Mononuclear cell (primary cell): Measurements from ENCODE around the gene APBA3. TPM values are rescaled to one million over a fixed set of nuclear protein-coding genes. Genes with fewer than 3 reads are reported as not detected.

Experiments
- H3K27me3 ChIP-seq: 2 replicates; pipeline ENCODE4 v1.6.0; 2011; ENCODE audit warnings: low read length, control low read depth; ENCODE audit not compliant: insufficient read depth
- H3K4me1 ChIP-seq: 2 replicates; pipeline ENCODE4 v1.5.1; 2011; ENCODE audit warnings: mild to moderate bottlenecking, low read length, control low read depth; ENCODE audit not compliant: insufficient read depth
- H3K4me3 ChIP-seq: 2 replicates; pipeline ENCODE4 v1.5.1; 2011; ENCODE audit warnings: mild to moderate bottlenecking, low read length, moderate library complexity
- H3K9me3 ChIP-seq: 2 replicates; pipeline ENCODE4 v1.5.1; 2011; ENCODE audit warnings: low read depth, mild to moderate bottlenecking, control low read depth, low read length
- total RNA-seq: library from RNA; depleted of rRNA; stranded (reverse); fragments of >200 nt; gene quantifications from one replicate; pipeline ENCODE4 v1.2.3, GENCODE V29; 2012

The APBA3 gene
- total RNA-seq, 1 donor: 47.6 TPM

DNA sequence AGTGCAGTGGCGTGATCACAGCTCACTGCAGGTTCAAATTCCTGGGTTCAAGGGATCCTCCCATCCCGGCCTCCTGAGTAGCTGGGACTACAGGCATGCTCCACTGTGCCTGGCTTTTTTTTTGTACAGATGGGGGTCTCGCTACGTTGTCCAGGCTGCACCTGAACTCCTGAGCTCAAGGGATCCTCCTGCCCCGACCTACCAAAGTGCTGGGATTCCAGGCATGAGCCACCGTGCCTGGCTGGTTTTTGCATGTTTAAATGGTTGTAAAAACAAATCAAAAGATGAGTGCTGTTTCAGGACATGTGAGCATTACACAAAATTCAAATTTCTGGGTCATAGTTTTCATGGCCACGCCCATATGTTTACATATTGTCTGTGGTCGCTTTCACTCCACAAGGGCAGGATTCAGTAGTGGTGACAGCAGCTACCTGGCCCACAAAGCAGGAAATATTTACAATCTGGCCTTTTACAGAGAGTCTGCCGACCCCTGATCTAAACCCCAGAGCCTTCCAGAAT is 19.4 kb upstream of the APBA3 start:
- Histone ChIP-seq H3K4me3 (no peak overlapping the region), H3K27me3 (no peaks in the 10 kb centered on the region), H3K4me1 (peaks cover 5% of the 10 kb centered on the region), H3K9me3 (peaks cover 4% of the 10 kb centered on the region)

DNA sequence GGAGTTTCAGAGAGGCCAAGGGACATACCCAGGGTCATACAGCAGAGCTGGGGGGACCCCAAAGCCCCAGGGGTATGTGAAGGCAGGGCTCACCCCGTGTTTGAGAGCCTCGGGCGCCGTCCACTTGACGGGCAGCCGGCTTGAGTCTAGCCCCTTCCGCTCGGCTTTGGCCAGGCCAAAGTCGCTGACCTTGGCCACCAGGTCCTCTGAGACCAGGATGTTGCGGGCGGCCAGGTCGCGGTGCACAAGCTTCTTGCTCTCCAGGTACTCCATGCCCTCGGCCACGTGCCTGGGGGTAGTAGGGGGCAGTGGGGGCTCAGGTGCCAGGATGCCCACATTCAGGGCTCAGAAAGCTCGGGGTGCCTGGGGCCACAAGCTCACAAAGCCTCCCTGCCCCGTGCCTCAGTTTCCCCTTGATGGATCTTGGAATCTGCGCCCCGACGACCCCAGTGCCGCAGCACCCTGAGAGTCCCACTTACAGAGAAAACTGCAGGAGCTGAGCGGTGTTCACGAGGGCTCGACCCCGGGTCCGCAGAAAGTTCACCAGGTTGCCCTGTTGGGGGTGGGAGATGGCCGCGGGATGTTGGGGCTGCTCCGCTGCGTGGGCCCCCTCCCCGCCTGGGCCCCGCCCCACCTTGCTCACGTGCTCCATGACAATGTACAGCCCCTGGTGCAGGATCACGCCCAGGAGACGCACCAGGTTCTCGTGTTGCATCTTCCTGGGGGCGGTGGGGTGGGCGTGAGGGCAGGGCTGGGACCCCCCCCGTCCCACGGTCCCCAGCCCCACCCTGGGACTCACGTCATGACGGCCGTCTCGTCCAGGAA is 17.6 kb upstream of the APBA3 start:
- Histone ChIP-seq H3K9me3 (peaks cover 4% of the 10 kb centered on the region), H3K4me3 (no peak overlapping the region), H3K4me1 (no peaks in the 10 kb centered on the region), H3K27me3 (no peaks in the 10 kb centered on the region)

DNA sequence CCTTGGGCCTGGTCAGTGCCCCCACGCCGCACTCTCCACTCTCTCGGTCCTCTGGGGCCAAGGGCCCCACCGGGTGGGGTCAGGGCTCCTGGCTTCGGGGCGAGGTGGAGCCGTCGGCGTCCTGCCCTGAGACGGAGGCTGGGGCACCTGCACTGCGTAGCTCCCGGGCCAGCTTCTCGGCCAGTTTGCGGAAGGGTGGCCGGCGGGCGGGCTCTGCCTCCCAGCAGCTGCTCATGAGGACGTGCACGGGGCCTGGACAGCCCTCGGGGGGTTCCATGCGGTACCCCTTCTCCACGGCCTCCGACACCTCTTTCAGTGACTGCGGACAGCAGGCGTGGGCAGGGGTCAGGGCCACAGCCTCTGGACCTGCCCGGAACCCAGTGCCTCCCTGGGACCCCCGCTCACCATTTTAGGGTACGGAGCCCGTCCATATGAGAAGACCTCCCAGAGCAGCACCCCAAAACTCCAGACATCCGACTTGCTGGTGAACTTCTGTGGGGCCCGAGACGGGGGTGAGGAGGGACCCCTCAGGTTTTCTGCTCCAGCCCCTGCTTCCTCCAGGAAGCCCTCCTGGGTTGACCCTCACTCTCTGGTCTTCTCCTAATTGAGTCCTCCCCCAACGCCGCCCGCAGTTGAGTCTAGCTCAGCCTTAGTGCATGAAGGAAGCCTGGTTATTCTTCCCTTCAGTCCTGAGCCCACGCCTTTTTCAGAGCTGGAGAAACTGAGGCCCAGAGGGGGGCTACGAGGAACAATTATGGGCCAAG is 16.8 kb upstream of the APBA3 start:
- Histone ChIP-seq H3K27me3 (no peaks in the 10 kb centered on the region), H3K4me1 (no peaks in the 10 kb centered on the region), H3K4me3 (no peak overlapping the region), H3K9me3 (peaks cover 4% of the 10 kb centered on the region)

DNA sequence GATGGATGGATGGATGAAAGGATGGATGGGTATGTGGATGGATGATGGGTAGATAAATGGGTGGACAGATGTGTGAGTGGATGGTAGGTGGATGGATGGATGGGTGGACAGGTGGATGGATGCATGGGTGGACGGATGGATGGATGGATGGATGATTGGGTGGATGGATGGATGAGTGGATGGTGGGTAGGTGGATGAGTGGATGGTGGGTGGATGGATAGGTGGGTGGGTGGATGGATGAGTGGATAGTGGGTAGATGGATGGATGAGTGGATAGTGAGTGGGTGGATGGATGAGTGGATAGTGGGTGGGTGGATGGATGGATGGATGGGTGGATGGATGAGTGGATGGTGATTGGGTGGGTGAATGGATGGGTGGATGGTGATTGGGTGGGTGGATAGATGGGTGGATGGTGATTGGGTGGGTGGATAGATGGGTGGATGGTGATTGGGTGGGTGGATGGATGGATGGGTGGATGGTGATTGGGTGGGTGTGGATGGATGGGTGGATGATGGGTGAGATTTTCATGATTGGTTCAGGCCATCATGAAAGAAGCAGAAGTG is 15.1 kb upstream of the APBA3 start:
- no peaks in the 10 kb centered on the region for H3K4me1 ChIP-seq
- no peak overlapping the region for H3K4me3 ChIP-seq
- H3K9me3 ChIP-seq: peaks cover 1% of the 10 kb centered on the region
- H3K27me3 ChIP-seq: no peaks in the 10 kb centered on the region

DNA sequence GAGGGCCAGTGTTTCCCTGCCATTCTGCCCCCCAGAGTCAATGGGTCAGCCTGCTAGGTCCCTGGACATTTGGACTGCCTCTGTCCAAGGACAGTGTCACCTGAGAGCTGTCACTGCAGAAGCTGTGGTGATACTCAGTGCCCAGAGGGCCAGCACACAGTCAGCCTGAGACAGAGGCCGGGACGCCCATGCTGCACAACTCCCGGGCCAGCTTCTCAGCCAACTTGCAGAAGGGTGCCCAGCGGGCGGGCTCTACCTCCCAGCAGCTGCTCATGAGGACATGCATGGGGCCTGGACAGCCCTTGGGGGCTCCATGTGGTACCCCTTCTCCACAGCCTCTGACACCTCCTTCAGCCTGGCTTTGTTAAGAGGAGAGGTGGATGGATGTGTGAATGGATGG is 14.3 kb upstream of the APBA3 start:
- Histone ChIP-seq H3K4me1 (no peaks in the 10 kb centered on the region), H3K4me3 (no peak overlapping the region), H3K9me3 (no peaks in the 10 kb centered on the region), H3K27me3 (no peaks in the 10 kb centered on the region)

DNA sequence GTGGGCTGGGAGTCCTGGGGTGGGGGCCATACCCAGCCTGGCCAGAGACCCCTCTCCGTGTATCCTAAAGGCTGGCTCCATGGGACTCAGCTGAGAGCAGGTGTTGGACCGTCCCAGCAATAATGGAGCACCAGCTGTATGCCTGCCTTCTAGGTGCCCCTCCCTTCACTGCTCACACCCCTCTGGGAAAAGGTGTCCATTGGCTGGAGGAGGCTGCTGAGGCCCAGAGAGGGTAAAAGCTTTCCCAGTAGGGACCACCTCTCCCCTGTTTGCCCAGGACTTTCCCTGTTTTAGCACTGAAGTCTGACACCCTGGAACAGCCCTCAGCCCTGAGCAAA is 13.9 kb upstream of the APBA3 start:
- H3K27me3 ChIP-seq: no peaks in the 10 kb centered on the region
- no peaks in the 10 kb centered on the region for H3K4me1 ChIP-seq
- H3K9me3 ChIP-seq: no peaks in the 10 kb centered on the region
- no peak overlapping the region for H3K4me3 ChIP-seq

DNA sequence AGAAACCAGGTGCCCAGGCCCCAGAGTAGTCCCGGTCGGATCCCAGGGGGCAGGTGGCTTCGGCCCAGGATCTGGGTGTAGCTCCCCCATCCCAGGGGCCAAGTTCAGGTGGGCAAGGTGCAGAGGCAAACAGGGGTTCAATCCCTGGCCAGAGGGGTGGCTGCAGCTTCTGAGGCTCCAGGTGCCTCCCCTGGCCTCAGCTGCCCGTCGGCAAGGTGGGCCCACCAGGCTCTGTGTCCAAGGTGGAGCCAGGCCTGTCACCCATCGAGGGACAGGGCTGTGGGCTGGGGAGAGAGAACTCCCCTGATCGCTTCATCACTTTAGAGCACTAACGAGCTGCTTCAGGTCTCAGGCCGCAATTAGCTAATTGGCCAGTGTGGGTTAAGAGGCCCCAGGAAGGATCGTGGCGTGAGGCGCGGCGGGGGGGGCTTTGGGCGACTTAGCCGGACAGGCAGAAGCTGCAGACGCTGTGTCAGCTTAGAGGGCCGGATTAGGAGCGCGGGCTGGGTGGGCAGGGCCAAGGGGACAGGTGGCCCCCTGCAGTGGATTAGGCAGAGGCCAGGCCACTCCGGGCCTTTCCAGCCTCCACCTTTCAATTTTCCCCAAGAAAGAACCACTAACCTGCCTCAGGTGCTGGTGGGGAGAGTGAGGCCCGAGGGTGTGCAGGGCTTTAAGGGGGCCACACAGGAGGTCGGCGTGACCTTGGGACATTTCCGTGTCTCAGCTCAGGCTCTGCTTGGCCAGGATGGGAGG is 13.3 kb upstream of the APBA3 start:
- no peaks in the 10 kb centered on the region for H3K9me3 ChIP-seq
- H3K4me3 ChIP-seq: no peak overlapping the region
- no peaks in the 10 kb centered on the region for H3K27me3 ChIP-seq
- H3K4me1 ChIP-seq: no peaks in the 10 kb centered on the region

DNA sequence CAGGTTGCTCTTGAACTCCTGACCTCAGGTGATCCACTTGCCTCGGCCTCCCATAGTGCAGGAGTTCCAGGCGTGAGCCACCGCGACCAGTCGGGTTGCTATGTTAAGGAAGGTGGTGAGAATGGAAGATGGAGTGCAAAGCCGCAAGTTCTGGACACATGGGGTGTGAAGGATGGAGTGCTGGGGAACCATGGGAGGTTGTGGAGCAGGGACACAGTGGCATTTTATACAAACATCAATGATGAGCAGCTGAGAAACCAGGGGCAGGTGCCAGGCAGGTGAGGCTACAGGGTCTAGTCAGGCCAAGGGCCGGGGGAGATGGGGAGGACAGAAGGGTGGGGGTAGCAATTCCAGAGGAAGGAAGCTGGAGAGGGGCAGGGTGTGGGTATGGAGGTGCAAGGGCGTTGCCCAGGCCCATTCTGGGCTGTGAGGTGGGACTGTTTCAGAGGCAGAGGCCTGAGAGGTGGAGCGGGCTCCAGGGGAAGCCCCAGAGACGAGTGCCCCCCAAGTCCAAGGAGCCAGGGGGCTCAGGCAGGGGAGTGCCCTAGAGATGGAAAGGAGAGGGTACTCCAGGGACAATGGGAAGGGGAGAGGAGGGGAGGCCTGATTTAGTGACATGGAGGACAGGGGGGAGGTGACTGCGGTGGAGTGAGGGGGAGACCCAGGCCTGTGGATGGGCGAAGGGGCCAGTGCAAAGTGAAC is 12.5 kb upstream of the APBA3 start:
- H3K4me3 ChIP-seq: no peak overlapping the region
- H3K9me3 ChIP-seq: no peaks in the 10 kb centered on the region
- no peaks in the 10 kb centered on the region for H3K27me3 ChIP-seq
- H3K4me1 ChIP-seq: no peaks in the 10 kb centered on the region

DNA sequence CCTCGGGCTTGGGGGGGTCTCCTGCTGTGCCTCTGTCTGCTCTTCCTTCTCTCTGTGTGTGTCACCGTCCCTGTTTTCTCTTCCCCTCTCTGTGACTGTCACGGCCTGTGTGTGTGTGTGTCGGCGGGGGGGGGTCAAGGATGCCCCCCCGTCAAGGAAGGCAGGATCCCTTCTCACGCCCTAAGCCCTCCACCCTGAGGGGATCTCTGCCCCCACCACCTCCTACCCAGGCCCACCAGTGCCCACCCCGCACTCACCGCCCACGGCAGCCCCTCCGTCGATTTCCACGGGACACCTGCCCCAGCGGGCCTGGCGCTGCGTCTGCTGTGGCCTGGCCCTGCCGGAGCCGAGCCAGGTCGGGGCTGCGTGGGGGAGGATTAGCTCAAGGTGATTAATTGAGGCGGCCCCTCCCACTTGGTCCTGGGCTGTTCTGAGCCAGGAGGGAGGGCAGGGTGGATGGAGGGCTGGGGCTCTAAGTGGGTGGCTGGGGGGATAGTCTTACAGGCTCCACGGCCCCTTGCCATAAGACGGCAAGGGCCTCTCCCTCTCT is 10.5 kb upstream of the APBA3 start, which contains the start of gene RAX2:
RAX2 (minus strand) TSS at position 323 of the 550 bp plus-strand sequence. CDS start 486 bp downstream, outside the sequence.
- no peaks in the 10 kb centered on the region for H3K4me1 ChIP-seq
- no peak within 1 kb of the TSS for H3K4me3 ChIP-seq
- no peaks in the 10 kb centered on the region for H3K9me3 ChIP-seq
- H3K27me3 ChIP-seq: no peaks in the 10 kb centered on the region

DNA sequence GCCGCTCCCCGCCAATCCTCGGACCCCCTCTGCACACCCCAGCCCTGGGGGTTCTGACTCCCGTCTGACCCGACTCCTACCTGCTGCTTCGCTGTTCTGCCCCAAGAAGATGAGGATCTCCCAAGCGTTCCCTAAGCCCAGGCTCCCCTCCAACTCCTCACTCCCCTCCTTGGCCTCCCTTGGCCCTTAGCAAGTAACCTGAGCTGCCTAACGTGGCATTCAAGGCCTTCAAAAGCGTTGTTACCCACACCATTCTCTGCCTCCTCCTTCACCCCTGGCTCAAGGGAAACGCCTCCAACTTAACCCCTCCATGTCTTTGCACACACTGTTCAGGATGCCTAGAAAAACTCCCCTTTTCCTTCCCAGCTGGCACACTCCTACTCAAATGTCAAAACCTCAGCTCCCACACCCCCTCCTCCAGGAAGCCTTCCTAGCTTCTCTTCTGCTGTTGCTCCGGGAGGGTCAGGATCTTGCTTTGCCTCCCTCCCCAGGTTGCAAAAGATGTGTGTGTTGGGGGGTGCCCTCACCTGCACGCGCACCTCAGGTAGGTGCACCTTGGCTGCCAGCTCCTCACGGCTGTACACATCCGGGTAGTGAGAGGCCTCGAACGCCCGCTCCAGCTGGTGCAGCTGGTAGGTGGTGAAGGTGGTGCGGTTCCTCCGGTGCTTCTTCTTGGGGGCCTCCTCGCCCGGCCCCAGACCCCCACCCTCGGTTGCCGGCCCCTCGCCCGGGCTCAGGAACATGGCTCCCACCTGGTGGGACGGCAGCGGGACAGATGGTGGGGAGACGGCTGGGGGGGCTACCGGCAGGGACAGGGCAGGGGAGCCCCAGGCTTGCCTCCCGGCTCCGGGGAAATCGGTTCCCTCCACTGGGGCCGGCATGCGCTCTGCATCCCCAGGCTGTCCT is 9.8 kb upstream of the APBA3 start:
- H3K27me3 ChIP-seq: no peaks in the 10 kb centered on the region
- no peak overlapping the region for H3K4me3 ChIP-seq
- peaks cover 4% of the 10 kb centered on the region for H3K4me1 ChIP-seq
- no peaks in the 10 kb centered on the region for H3K9me3 ChIP-seq

DNA sequence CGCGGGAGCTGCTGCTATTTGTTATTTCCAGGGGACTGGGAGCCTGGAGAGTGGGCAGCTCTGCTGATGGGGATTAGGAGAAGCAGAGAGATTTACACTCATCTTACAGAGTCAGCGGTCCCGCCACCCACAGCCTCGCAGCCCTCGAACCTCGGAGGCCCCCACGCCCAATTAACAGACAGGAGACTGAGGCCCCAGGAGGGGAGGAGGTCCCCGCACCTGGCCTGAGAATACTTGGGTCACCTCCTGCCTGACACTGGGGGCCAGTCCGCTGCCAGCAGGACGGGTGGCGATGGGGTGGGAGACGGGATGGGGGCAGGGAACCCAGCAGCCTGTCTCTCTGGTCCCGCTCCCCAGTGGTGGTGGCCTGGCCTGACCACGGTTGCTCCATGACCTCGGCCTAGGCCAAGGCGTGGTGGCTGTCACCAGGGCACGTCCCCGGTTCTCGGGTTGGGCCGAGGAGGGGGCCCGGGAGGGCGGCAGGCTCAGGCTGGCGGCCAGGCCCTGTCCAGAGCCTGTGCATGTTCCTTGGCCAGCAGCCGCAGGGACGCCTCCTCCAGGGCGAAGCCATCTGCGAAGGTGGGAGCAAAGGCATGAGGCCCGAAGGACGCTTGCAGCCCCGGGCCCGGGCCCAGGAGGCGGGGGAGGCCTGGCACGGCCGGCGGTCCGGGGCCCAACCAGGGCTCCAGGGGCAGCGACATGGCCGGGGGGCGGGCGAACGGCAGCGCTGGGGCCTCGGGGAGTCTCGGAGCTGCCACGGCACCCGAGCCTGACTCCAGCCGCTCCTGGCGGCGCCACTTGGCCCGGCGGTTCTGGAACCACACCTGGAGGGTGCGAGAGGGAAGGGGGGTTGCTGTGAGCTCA is 8.9 kb upstream of the APBA3 start:
- Histone ChIP-seq H3K4me3 (no peak overlapping the region), H3K4me1 (peaks cover 5% of the 10 kb centered on the region), H3K9me3 (no peaks in the 10 kb centered on the region), H3K27me3 (no peaks in the 10 kb centered on the region)

DNA sequence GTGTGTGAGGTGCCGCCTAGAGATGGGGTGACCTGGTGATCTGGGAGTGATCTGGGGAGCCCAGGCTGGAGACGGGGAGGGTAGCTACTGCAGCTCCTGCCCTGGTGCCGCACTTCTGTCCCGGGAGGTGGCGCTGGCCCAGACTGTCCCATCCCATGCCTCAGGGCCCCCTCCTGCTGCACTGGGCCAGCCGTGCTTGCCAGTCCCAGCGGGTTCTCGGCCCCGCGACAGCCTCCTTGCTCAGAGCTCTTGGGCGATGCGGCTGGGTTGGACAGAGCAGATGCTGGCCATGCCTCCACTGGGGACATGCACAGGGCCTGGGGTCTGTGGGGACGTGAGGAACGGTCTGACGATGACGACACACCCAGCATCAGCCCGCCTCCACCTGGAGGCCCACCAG is 8.0 kb upstream of the APBA3 start:
- H3K9me3 ChIP-seq: no peaks in the 10 kb centered on the region
- H3K4me1 ChIP-seq: peaks cover 5% of the 10 kb centered on the region
- no peak overlapping the region for H3K4me3 ChIP-seq
- no peaks in the 10 kb centered on the region for H3K27me3 ChIP-seq

DNA sequence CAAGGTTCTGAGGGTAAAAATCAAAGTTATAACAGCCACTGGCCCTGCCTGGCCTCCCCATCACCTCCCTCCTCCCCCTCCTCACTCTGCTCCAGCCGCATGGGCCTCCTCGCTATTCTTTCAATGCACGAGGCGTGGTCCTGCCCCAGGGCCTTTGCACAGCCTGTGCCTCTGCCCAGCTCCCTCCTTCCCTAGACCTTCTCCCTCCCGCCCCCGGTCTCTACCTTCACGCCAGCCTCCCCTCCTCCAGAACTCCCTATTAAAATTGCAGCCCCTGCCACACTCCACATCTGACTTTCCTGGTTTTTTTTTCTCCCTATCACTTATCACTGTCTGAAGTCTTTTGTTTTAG is 7.2 kb upstream of the APBA3 start:
- peaks cover 7% of the 10 kb centered on the region for H3K4me1 ChIP-seq

More for the DNA sequence above, 7.2 kb upstream of the APBA3 start:
- Histone ChIP-seq H3K27me3 (no peaks in the 10 kb centered on the region), H3K9me3 (no peaks in the 10 kb centered on the region), H3K4me3 (no peak overlapping the region)
